H1 (cell line): ENCODE data around the gene HERC4. TPM values are rescaled to one million over a fixed set of nuclear protein-coding genes. Genes with fewer than 3 reads are reported as not detected.

Experiments used
- KDM1A ChIP-seq: fragments of 200-600, 300-600 bp; sonication (generic); IDR thresholded peaks from 2 replicates; pipeline ENCODE4 v1.7.1; 2016; ENCODE audit warnings: mild to moderate bottlenecking, low read length, borderline replicate concordance
- KDM5A ChIP-seq: fragments of 200-600 bp; IDR thresholded peaks from 2 replicates; pipeline ENCODE4 v1.7.1; 2012; ENCODE audit warnings: mild to moderate bottlenecking, low read length, inconsistent platforms, mixed read lengths
- SP4 ChIP-seq: IDR thresholded peaks from 2 replicates; pipeline ENCODE4 v1.6.1; 2012; ENCODE audit warnings: low read length, inconsistent platforms
- SUZ12 ChIP-seq: fragments of 200-600 bp; sonication (generic); IDR thresholded peaks from 2 replicates; pipeline ENCODE4 v1.6.1; 2012; ENCODE audit warnings: mild to moderate bottlenecking, inconsistent platforms, low read length, moderate library complexity, mixed read lengths
- polyA plus RNA-seq, 7 experiments: library from polyadenylated mRNA; depleted of rRNA in 3 of 7; stranded (reverse) in 5 of 7; unstranded in 2 of 7; fragments of >200 nt in 5 of 7; fragments of 200-250 nt in 2 of 7; gene quantifications; 1 replicate in 5 of 7; 2 replicates in 1 of 7; 4 replicates in 1 of 7; pipeline versions ENCODE4 v1.2.1 to v1.2.3, GENCODE V29; 2011 to 2013; ENCODE audit warnings: missing spikeins in 2 of 7, mixed read lengths in 2 of 7
- total RNA-seq: library from RNA; stranded (reverse); fragmentation: NEBNext Ultra II Directional; extraction: Animal tissue kit (Norgen Biotek cat#: 25700); gene quantifications from 2 replicates; pipeline ENCODE4 v1.2.1, GENCODE V29; 2021

Gene HERC4
- total and polyA plus RNA-seq, 2 of the 8 experiments (the other 6 are each of a cell fraction or from before 2014, with no cell fraction given): 7.5 to 44.0 TPM

DNA sequence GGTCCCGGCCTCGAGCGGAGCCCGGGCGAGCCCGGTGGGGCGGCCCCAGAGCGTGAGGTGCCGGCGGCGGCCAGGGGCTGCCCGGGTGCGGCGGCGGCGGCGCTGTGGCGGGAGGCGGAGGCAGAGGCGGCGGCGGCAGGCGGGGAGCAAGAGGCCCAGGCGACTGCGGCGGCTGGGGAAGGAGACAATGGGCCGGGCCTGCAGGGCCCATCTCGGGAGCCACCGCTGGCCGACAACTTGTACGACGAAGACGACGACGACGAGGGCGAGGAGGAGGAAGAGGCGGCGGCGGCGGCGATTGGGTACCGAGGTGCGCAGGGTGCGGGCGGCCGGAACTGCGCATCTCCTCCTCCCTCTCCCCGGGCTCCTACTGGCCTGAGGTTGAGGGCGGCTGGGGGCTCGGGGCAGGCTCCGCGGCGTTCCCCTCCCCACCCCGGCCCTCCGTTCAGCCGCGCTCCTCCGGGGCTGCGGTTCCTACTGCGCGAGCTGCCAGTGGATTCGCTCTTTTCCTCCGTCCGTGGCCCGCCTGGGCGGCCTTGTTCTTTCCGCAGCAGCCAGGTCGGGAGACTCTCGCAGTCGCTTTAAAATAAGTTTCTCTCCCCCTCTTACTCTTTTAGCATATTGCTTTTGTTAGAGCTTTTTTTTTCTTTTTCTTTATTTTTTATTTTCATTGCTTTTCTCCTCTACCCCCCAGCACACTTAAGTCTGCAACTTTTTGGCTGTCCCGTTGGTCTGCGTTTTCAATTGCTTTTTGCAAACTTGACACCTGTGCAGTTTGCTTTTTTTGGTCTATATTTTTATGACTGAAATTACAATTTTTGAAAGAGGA lies 190.0 kb downstream of the HERC4 start (continued):
- no peak for TF ChIP-seq KDM1A
- TF ChIP-seq SUZ12: no peak
- TF ChIP-seq SP4: no peak
- TF ChIP-seq KDM5A: no peak; the same call in 1 of the 2 replicates
- TF ChIP-seq, all 59 proteins: peak for 8
